Measurements from ENCODE around the gene SLC9C2.

DNA sequence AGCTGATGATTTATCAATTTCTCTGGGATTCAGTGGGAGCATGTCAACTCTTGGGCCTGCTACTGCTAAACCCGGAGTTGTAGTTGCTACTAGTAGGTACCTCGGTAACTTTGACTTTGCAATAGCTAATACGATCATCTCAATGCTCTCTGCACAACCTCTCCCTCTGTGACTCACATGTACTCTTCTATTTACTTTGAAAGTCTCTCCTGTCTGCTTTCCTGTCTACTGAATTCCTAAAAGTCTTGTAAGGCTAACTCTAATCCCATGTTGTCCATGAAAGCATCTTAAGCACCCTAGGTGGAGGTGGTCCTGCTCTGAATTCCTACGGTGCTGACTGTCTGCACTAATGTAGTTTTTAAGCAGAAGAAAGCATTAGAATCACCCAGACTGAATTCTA, 29.3 kb downstream of the SLC9C2 start:
- TF ChIP-seq POLR2A (IDR thresholded peaks at IDR 0.05) (no peak), EP300 (IDR thresholded peaks at IDR 0.05) (no peak), POLR2AphosphoS5 (IDR thresholded peaks at IDR 0.05) (no peak)
- TF ChIP-seq, protein P1, sequence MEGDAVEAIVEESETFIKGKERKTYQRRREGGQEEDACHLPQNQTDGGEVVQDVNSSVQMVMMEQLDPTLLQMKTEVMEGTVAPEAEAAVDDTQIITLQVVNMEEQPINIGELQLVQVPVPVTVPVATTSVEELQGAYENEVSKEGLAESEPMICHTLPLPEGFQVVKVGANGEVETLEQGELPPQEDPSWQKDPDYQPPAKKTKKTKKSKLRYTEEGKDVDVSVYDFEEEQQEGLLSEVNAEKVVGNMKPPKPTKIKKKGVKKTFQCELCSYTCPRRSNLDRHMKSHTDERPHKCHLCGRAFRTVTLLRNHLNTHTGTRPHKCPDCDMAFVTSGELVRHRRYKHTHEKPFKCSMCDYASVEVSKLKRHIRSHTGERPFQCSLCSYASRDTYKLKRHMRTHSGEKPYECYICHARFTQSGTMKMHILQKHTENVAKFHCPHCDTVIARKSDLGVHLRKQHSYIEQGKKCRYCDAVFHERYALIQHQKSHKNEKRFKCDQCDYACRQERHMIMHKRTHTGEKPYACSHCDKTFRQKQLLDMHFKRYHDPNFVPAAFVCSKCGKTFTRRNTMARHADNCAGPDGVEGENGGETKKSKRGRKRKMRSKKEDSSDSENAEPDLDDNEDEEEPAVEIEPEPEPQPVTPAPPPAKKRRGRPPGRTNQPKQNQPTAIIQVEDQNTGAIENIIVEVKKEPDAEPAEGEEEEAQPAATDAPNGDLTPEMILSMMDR (IDR thresholded peaks at IDR 0.05) = no peak

All from gastroesophageal sphincter (tissue), 3 donors.